Skeletal muscle satellite cell (primary cell): ENCODE measurements around the gene ZNF618.
"Not testable (repeated sequence)": the region's sequence is repeated elsewhere in the genome, so short reads cannot be mapped to it uniquely, and the experiment has no call there.

Experiments used
- H3K27me3 ChIP-seq: 2 replicates; pipeline ENCODE4 v1.7.0; 2013; ENCODE audit warnings: low read length; ENCODE audit not compliant: control insufficient read depth, insufficient read depth
- H3K36me3 ChIP-seq: 2 replicates; pipeline ENCODE4 v1.7.0; 2013; ENCODE audit warnings: mild to moderate bottlenecking, control low read depth, low read length; ENCODE audit not compliant: insufficient read depth
- H3K4me1 ChIP-seq: 2 replicates; pipeline ENCODE4 v1.7.0; 2013; ENCODE audit warnings: low read length; ENCODE audit not compliant: control insufficient read depth, insufficient read depth
- H3K4me2 ChIP-seq: 2 replicates; pipeline ENCODE4 v1.7.0; 2013; ENCODE audit warnings: mild to moderate bottlenecking, low read length
- H3K4me3 ChIP-seq: 2 replicates; pipeline ENCODE4 v1.7.0; 2013; ENCODE audit warnings: low read length
- H3K9ac ChIP-seq: 2 replicates; pipeline ENCODE4 v1.7.0; 2013; ENCODE audit warnings: mild to moderate bottlenecking, low read depth, low read length, moderate library complexity
- H3K9me3 ChIP-seq: replicated peaks from 2 replicates; pipeline ENCODE4 v1.7.0; 2013; ENCODE audit warnings: mild to moderate bottlenecking, control low read depth, low read length

ZNF618 gene

DNA sequence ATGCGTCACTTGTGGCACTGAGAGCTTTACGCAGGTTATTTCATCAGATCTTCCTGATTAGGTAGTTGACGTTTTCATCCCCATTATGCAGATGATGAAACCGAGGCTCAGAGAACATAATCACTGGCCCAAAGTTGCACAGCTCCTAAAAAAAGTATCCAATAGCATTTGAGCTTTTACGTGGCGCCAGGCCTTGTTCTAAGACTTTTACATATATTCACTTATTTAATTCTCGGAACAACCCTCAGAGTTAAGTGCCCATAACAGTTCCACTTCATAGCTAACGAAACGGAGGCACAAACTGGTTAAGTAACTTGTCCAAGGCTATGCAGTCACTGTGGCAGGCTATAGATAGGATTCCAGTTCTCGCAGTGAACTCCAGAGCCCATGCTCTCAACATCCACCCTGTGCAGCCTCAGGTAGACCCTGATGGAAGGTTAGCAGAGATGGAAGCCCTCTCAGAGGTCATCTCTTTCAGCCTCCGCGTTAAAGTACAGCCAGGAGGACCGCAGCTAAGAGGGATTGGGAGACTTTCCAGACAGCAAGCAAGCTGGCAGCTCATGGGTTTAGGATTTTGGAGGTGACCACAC, 162.7 kb downstream of the ZNF618 start:
- H3K4me1 ChIP-seq, result no peaks in the 10 kb centered on the region
- H3K4me2 ChIP-seq, result no peak overlapping the region
- H3K9me3 ChIP-seq, result no peaks in the 10 kb centered on the region
- peaks cover 50% of the 10 kb centered on the region for H3K36me3 ChIP-seq
- no peak overlapping the region for H3K9ac ChIP-seq
- H3K4me3 ChIP-seq, result no peak overlapping the region
- no peaks in the 10 kb centered on the region for H3K27me3 ChIP-seq

DNA sequence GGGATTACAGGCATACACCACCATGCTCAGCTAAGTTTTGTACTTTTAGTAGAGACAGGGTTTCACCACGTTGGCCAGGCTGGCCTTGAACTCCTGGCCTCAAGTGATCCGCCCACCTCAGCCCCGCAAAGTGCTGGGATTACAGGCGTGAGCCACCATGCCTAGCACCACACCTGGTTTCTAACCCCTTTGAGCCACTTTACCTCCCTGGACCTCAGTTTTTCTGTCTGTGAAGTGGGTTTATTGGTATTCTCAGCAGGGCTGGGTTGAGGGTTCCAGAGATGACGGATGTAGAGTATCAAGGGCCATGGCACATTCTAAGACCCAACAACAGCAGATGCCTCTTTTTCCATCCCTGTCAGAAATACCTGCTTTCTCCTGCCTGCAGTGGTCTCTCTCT, 163.4 kb downstream of the ZNF618 start:
- Histone ChIP-seq H3K9me3 (no peaks in the 10 kb centered on the region), H3K4me2 (no peak overlapping the region), H3K36me3 (peaks cover 45% of the 10 kb centered on the region), H3K4me3 (no peak overlapping the region), H3K9ac (no peak overlapping the region), H3K27me3 (no peaks in the 10 kb centered on the region), H3K4me1 (no peaks in the 10 kb centered on the region)

DNA sequence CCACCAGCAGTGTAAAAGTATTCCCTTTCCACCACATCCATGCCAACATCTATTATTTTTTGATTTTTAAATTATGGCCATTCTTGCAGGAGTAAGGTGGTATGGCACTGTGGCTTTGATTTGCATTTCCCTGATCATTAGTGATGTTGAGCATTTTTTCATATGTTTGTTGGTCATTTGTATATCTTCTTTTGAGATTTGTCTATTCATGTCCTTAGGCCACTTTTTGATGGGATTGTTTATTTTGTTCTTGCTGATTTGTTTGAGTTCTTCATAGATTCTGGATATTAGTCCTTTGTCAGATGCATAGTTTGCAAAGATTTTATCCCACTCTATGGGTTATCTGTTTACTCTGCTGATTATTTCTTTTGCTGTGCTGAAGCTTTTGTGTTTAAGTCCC, 167.6 kb downstream of the ZNF618 start:
- H3K4me3 ChIP-seq, H3K4me1 ChIP-seq, H3K9ac ChIP-seq, H3K27me3 ChIP-seq, H3K9me3 ChIP-seq, H3K4me2 ChIP-seq: not testable (repeated sequence)
- peaks cover 25% of the 10 kb centered on the region for H3K36me3 ChIP-seq

DNA sequence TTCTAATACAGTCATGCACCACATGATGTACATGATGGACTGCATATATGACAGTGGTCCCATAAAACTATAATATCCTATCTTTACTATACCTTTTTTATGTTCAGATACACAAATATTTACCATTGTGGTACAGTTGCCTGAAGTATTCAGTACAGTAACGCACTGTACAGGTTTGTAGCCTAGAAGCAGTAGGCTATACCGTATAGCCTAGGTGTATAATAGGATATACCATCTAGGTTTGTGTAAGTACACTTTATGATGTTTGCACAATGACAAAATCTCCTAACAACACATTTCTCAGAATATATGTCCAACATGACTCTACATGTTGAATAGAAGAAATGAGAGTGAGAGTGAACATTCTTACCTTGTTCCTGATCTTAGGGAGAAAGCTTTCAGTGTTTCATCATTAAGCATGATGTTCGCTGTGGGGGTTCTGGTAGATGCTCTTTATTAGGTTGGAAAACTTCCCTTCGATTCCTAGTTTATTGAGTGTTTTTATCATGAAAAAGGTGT, 170.2 kb downstream of the ZNF618 start:
- H3K27me3 ChIP-seq, result no peaks in the 10 kb centered on the region
- peaks cover 27% of the 10 kb centered on the region for H3K36me3 ChIP-seq

DNA sequence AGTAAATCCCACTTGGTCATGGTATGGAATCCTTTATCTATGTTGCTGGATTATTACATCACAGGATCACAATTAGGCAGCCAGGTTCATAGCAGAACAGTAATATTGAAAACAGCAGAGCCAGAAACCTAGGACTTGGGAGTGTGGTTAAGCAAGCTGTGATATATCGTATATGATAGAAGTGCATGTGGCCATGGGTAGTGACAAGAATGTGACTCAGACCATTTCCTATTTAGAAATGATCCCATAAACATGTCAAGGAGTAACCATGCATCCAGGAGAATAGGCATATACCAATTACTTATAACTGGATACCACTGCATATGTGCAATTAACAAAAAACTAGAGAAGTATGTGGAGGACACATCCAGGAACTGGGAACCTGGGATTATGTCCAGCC, 170.8 kb downstream of the ZNF618 start:
- Histone ChIP-seq H3K4me1 (no peaks in the 10 kb centered on the region), H3K4me2 (no peak overlapping the region), H3K9me3 (no peaks in the 10 kb centered on the region), H3K36me3 (peaks cover 33% of the 10 kb centered on the region), H3K9ac (no peak overlapping the region), H3K4me3 (no peak overlapping the region), H3K27me3 (no peaks in the 10 kb centered on the region)

More for the DNA sequence above, 170.2 kb downstream of the ZNF618 start:
- no peak overlapping the region for H3K4me2 ChIP-seq
- H3K4me3 ChIP-seq, result no peak overlapping the region
- no peaks in the 10 kb centered on the region for H3K4me1 ChIP-seq
- H3K9ac ChIP-seq, result no peak overlapping the region
- no peaks in the 10 kb centered on the region for H3K9me3 ChIP-seq

DNA sequence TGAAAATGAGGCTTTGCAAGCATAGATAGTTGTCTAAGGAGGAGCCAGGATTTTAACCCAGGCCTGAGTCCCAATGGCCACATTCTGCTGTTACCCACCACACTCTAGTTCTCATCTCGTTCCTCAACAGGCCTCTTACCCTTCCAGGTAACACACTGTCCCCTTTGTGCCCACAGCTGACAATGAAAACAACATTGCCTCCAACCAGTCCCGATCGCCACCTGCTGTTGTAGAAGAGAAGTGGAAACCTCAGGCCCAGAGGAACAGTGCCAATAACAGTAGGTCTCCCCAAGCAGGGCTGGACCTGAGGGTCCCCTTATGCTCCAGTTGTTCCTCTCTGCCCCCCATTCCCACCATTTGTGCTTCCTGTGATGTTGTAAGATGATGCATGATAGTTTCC, 171.6 kb downstream of the ZNF618 start:
- no peaks in the 10 kb centered on the region for H3K9me3 ChIP-seq
- H3K4me2 ChIP-seq, result no peak overlapping the region
- no peak overlapping the region for H3K4me3 ChIP-seq
- no peaks in the 10 kb centered on the region for H3K4me1 ChIP-seq
- peaks cover 35% of the 10 kb centered on the region for H3K36me3 ChIP-seq
- H3K9ac ChIP-seq, result no peak overlapping the region
- no peaks in the 10 kb centered on the region for H3K27me3 ChIP-seq

DNA sequence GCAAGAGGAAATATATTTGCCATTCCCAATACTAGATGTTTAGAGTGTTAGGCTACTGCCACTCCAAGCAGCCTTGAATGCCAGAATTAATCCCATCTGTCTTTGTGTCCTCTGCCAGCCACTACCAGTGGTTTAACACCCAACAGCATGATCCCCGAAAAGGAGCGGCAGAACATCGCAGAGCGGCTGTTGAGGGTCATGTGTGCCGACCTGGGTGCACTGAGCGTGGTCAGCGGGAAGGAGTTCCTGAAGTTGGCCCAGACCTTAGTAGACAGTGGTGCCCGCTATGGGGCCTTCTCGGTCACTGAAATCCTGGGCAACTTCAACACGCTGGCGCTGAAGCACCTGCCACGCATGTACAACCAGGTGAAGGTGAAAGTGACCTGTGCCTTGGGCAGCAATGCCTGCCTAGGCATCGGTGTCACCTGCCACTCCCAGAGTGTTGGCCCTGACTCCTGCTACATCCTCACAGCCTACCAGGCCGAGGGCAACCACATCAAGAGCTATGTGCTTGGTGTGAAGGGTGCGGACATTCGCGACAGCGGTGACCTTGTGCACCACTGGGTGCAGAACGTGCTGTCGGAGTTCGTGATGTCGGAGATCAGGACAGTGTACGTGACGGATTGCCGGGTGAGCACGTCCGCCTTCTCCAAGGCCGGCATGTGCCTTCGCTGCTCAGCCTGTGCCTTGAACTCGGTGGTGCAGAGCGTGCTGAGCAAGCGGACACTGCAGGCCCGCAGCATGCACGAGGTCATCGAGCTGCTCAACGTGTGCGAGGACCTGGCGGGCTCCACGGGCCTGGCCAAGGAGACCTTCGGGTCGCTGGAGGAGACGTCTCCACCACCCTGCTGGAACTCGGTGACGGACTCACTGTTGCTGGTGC, 172.7 kb downstream of the ZNF618 start:
- no peaks in the 10 kb centered on the region for H3K9me3 ChIP-seq
- no peak overlapping the region for H3K4me2 ChIP-seq
- no peaks in the 10 kb centered on the region for H3K27me3 ChIP-seq
- no peak overlapping the region for H3K9ac ChIP-seq
- H3K4me1 ChIP-seq, result no peaks in the 10 kb centered on the region
- H3K4me3 ChIP-seq, result no peak overlapping the region
- peaks cover 31% of the 10 kb centered on the region for H3K36me3 ChIP-seq

DNA sequence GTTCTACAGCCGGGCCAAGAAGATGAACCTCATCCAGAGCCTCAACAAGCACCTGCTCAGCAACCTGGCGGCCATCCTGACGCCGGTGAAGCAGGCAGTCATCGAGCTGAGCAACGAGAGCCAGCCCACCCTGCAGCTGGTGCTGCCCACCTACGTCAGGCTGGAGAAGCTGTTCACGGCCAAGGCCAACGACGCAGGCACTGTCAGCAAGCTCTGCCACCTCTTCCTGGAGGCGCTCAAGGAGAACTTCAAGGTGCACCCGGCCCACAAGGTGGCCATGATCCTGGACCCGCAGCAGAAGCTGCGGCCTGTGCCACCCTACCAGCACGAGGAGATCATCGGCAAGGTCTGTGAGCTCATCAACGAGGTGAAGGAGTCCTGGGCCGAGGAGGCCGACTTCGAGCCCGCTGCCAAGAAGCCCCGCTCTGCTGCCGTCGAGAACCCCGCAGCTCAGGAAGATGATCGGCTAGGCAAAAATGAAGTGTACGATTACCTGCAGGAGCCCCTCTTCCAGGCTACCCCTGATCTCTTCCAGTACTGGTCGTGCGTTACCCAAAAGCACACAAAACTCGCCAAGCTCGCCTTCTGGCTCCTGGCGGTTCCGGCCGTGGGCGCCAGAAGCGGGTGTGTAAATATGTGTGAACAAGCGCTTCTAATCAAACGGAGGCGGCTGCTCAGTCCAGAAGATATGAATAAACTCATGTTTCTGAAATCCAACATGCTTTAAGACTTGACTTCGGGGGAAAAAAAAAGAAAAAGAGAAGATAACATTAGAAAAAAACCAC, 173.5 kb downstream of the ZNF618 start:
- H3K27me3 ChIP-seq, result no peaks in the 10 kb centered on the region
- no peaks in the 10 kb centered on the region for H3K4me1 ChIP-seq
- no peak overlapping the region for H3K4me2 ChIP-seq
- H3K9me3 ChIP-seq, result no peaks in the 10 kb centered on the region
- H3K36me3 ChIP-seq, result peaks cover 31% of the 10 kb centered on the region
- no peak overlapping the region for H3K9ac ChIP-seq
- H3K4me3 ChIP-seq, result no peak overlapping the region

DNA sequence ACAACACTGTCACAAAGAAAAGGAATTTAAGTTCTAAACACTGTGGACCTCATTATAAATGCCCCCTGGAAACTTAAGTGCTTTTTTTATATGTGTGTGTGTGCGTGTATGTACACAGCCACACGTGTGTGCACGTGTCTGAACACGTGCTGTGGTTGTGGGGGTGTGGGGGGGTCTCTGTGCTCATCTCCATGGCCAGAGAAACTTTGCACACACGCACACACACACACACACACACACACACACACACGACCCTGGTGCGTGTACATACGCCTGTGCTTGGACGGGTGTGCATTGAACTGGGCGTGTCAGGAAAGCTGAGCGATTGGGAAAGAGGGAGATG, 174.1 kb downstream of the ZNF618 start:
- Histone ChIP-seq H3K4me1 (no peaks in the 10 kb centered on the region), H3K4me3 (no peak overlapping the region), H3K9ac (no peak overlapping the region), H3K4me2 (no peak overlapping the region), H3K36me3 (peaks cover 31% of the 10 kb centered on the region), H3K9me3 (no peaks in the 10 kb centered on the region), H3K27me3 (no peaks in the 10 kb centered on the region)

DNA sequence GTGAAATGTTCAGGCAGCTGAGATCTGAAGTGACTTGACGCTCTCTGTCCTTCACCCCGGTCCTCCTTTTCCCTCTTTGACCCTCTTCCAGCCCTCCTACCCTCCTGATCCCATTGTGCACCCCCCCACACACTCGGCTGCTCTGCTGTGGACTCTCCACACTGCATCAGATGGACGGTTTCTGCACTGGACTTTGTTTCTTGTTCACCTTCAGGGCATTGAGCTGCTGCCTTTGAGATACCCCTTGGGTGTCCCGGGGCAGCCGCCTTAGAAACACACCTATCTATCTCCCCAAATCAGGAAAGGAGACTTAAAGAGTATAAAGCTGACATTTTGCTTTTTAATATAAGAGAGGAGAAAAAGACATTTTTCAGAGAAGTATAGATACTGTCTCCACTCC, 174.5 kb downstream of the ZNF618 start:
- no peak overlapping the region for H3K4me2 ChIP-seq
- no peak overlapping the region for H3K4me3 ChIP-seq
- peaks cover 31% of the 10 kb centered on the region for H3K36me3 ChIP-seq
- no peaks in the 10 kb centered on the region for H3K27me3 ChIP-seq
- no peaks in the 10 kb centered on the region for H3K9me3 ChIP-seq
- no peak overlapping the region for H3K9ac ChIP-seq
- no peaks in the 10 kb centered on the region for H3K4me1 ChIP-seq

DNA sequence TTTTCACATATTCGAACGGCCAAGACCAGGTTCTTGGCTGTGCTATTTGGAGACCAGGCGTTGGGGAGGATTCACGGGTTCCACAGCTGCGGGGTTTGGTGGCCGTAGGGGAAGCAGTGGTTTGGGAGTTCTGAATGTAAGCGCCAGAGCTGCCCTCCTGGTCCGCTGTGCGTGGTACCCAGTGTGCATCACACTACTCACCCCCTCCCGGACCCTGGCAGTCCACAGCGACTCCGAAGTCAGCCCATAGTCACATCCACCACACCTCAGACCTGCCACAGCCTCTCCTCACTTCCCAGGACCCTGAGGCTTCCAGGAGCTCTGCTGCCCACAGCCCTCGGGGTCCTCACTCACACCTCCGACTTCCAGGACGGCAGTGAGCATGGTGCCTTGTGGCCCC, 175.2 kb downstream of the ZNF618 start:
- Histone ChIP-seq H3K9me3 (no peaks in the 10 kb centered on the region), H3K4me3 (no peak overlapping the region), H3K36me3 (peaks cover 31% of the 10 kb centered on the region), H3K4me2 (no peak overlapping the region), H3K27me3 (no peaks in the 10 kb centered on the region), H3K9ac (no peak overlapping the region), H3K4me1 (no peaks in the 10 kb centered on the region)
